ENCODE data around the gene ZNF219. TPM values are rescaled to one million over a fixed set of nuclear protein-coding genes. Genes with fewer than 3 reads are reported as not detected.
A peak's percentile ranks its signal among the peaks of the same experiment; 100 is the strongest.

ZNF219 gene
- total RNA-seq, 2 donors from 2014 or later, result 43.4 to 59.6 TPM

- Histone ChIP-seq H3K9ac (ENCODE audit: extremely low read depth, low read length, poor library complexity, severe bottlenecking) (no peak overlapping the region), H3K36me3 (ENCODE audit: control insufficient read depth, insufficient read depth, low read length) (no peaks in the 10 kb centered on the region), H3K27me3 (ENCODE audit: control insufficient read depth, insufficient read depth, low read length, poor library complexity, severe bottlenecking) (peaks cover 10% of the 10 kb centered on the region), H3K4me1 (ENCODE audit: control insufficient read depth, insufficient read depth, low read length) (peaks cover 15% of the 10 kb centered on the region), H3K9me3 (ENCODE audit: control insufficient read depth, low read length) (no peaks in the 10 kb centered on the region), H3K27ac (ENCODE audit: low read depth, low read length) (no peak overlapping the region), H3K4me3 (ENCODE audit: low read length) (no peak overlapping the region)
- Mint-ChIP-seq H3K27ac (peak overlapping the region; percentile 27), H3K36me3 (ENCODE audit: low read depth) (no peaks in the 10 kb centered on the region), H3K9me3 (no peaks in the 10 kb centered on the region), H3K4me3 (peak overlapping the region; percentile 82), H3K27me3 (ENCODE audit: insufficient read depth) (peaks cover 36% of the 10 kb centered on the region), H3K4me1 (peaks cover 44% of the 10 kb centered on the region)
- TF ChIP-seq CTCF (conservative IDR thresholded peaks at IDR 0.05), result no peak
- 86 to 87% methylated on average over 3 to 8 of the region's 8 CpGs for WGBS, 2 experiments (ENCODE audit: insufficient coverage in 1 of 2, insufficient read length in 1 of 2)
- peak; percentile 47 for DNase-seq
Observed at GRCh38 chr14:21101802-21102413, 3.5 kb upstream of the ZNF219 start.

DNA sequence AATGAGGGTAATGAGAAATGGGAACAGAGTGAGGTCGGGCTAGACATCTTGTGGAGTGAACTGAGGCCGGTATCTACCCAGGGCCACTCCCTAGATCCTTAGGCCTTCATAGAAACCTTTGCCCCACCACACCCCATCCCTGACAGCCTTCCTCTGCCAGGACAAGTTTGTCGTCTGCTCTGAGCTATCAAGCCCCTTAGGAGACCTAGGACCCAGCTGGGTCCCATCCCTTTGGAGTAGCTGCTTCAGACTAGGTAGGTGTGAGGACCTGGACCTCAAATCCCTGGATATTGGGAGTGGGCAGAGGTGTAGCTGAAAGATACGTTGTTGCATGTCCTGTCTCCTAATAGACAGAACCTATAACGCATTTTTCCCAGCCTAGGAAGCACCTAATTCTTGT, 2.5 kb upstream of the ZNF219 start, which contains the start of gene TMEM253:
TMEM253 (plus strand) TSS at position 136 of the 400 bp plus-strand sequence. CDS start 278 bp downstream, outside the sequence.
- 95 to 97% methylated on average over 4 to 5 of the region's 5 CpGs for WGBS, 2 experiments (ENCODE audit: insufficient coverage in 1 of 2, insufficient read length in 1 of 2)
- no peak for TF ChIP-seq CTCF (conservative IDR thresholded peaks at IDR 0.05)
- H3K4me3 ChIP-seq (ENCODE audit: low read length), result no peak within 1 kb of the TSS
- Mint-ChIP-seq H3K27ac (no peak within 1 kb of the TSS), H3K4me3 (no peak within 1 kb of the TSS), H3K4me1 (peaks cover 42% of the 10 kb centered on the region), H3K36me3 (ENCODE audit: low read depth) (no peaks in the 10 kb centered on the region), H3K27me3 (ENCODE audit: insufficient read depth) (peaks cover 38% of the 10 kb centered on the region), H3K9me3 (no peaks in the 10 kb centered on the region)
- peaks cover 15% of the 10 kb centered on the region for H3K4me1 ChIP-seq (ENCODE audit: control insufficient read depth, insufficient read depth, low read length)
- H3K9ac ChIP-seq (ENCODE audit: extremely low read depth, low read length, poor library complexity, severe bottlenecking), result no peak within 1 kb of the TSS
- peaks cover 10% of the 10 kb centered on the region for H3K27me3 ChIP-seq (ENCODE audit: control insufficient read depth, insufficient read depth, low read length, poor library complexity, severe bottlenecking)
- peak; percentile 31 for DNase-seq
- no peak within 1 kb of the TSS for H3K27ac ChIP-seq (ENCODE audit: low read depth, low read length)
- H3K9me3 ChIP-seq (ENCODE audit: control insufficient read depth, low read length), result no peaks in the 10 kb centered on the region
- no peaks in the 10 kb centered on the region for H3K36me3 ChIP-seq (ENCODE audit: control insufficient read depth, insufficient read depth, low read length)

DNA sequence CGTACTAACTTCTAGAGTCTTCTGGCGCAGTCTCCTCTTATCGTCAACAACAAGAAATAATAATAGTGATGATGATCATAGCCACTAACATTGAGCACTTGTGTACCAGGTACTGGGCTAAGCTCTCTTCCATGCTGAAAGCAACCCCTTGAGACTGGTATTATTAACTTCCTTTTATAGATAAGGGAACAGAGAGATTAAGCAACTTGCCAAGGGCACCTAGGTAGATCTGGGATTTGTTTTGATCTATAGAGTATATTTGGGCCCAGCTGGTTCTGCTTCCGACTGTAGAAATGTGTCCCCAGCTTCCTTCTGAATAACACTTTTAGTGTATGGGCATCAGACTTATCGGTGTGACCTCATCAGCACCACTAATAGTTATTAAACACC, 1.1 kb upstream of the ZNF219 start:
- peak overlapping the region; percentile 71 for H3K27ac Mint-ChIP-seq
- Histone ChIP-seq H3K9me3 (ENCODE audit: control insufficient read depth, low read length) (no peaks in the 10 kb centered on the region), H3K9ac (ENCODE audit: extremely low read depth, low read length, poor library complexity, severe bottlenecking) (no peak overlapping the region), H3K36me3 (ENCODE audit: control insufficient read depth, insufficient read depth, low read length) (no peaks in the 10 kb centered on the region), H3K4me1 (ENCODE audit: control insufficient read depth, insufficient read depth, low read length) (peaks cover 16% of the 10 kb centered on the region), H3K4me3 (ENCODE audit: low read length) (peak overlapping the region; percentile 96), H3K27me3 (ENCODE audit: control insufficient read depth, insufficient read depth, low read length, poor library complexity, severe bottlenecking) (peaks cover 10% of the 10 kb centered on the region), H3K27ac (ENCODE audit: low read depth, low read length) (no peak overlapping the region)
- no peak for TF ChIP-seq CTCF (conservative IDR thresholded peaks at IDR 0.05)
- H3K36me3 Mint-ChIP-seq (ENCODE audit: low read depth), result no peaks in the 10 kb centered on the region
- no peaks in the 10 kb centered on the region for H3K9me3 Mint-ChIP-seq
- H3K4me3 Mint-ChIP-seq, result peak overlapping the region; percentile 73
- no peak for DNase-seq
- H3K27me3 Mint-ChIP-seq (ENCODE audit: insufficient read depth), result peaks cover 38% of the 10 kb centered on the region
- H3K4me1 Mint-ChIP-seq, result peaks cover 49% of the 10 kb centered on the region
- WGBS, 2 experiments (ENCODE audit: insufficient coverage in 1 of 2, insufficient read length in 1 of 2), result 66 to 80% methylated on average over 4 of the region's 5 CpGs

All from endodermal cell (in vitro differentiated cells).